SK-N-MC (cell line): ENCODE measurements around the gene FIGLA.

Experiments
- EZH2 ChIP-seq: fragments of 200-600 bp; sonication (generic); IDR thresholded peaks from one replicate; pipeline ENCODE4 v1.6.1; 2017; ENCODE audit warnings: antibody characterized with exemption
- FOXP2 ChIP-seq: optimal IDR thresholded peaks from 2 replicates; pipeline ENCODE3; 2011; ENCODE audit warnings: mild to moderate bottlenecking, moderate library complexity; ENCODE audit not compliant: insufficient read depth; ENCODE audit errors: extremely low read length, control extremely low read depth
- POLR2AphosphoS5 ChIP-seq: IDR thresholded peaks from 2 replicates; pipeline ENCODE4 v1.6.1; 2012; ENCODE audit warnings: mild to moderate bottlenecking, low read depth, low read length, borderline replicate concordance

DNA sequence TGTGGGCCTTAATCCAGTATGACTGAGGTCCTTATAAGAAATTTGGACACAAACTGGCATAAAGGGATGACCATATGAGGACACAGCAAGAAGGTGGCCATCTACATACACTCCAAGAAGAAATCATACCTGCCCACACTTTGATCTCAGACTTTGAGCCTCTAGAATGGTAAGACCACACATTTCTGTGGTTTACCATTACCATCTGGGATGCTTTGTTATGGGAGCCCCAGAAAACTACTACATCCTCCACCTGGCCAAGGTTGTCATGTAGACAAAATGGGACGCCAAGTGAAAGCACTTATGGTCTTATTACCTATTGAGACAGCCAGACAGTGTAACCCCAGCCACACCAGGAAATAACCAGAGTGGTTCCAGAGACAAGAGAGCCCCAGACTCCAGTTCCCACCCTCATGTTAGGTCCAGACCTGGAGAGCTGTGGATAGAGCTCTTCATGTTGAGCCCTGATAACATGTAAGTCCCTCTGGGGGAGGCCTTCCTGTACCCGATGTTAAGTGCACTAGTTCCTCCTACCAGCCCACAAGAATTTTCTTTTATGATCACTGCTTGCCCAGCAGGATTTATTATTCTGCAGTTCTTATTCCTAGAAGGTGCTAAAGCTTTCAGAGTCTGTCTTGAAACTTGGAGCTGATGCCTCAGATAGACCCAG, 17.8 kb downstream of the FIGLA start:
- TF ChIP-seq POLR2AphosphoS5 (no peak), EZH2 (no peak), FOXP2 (no peak)
